ENCODE data around the gene ZACN. TPM values are rescaled to one million over a fixed set of nuclear protein-coding genes. Genes with fewer than 3 reads are reported as not detected.

Gene ZACN
- polyA plus RNA-seq, 2 of the 4 experiments (the other 2 are of a cell fraction): 0.12 to 0.30 TPM

DNA sequence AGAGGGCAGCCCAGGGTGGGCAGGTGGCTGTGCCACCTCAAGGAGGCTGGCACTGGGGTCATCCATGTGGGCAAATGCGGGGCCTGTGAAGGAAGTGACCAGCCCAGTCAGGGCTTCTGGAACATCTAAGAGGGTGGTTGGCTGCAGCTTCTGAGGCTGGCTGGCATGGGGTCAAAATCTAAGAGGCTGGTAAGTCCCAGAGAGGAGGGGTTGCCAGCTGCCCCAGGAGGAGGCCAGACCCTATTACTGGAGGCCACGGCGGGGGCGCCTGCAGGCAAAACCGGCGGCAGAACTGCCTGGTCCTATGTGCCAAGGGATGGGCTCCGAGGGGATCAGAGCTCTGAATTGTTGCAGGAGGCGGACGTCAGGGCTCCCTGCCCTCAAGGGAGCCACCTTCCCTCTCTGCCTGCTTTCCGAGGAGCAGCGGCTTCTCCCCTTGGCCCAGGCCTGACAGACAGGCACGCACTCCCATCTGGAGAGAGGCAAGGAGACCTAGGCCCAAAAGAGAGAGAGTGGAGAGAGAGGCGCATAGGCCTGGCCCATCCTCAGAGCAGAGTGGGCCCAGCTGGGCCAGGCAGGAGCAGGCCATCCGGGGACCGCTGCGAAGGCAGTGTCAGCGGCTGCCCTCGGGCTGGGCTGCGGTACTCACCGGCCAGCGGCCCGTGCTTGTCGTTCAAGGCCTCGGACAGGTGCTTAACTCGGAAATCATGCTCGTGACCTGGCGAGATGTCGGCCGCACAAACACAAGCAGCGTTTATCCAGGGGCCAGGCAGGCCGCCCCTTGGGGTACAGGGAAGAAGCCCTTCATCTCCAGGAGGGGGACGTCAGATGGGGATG is 10.9 kb downstream of the ZACN start (continued):
- TF ChIP-seq MAZ (IDR thresholded peaks at IDR 0.05; ENCODE audit: borderline replicate concordance, low read depth, low read length) (no peak), ZSCAN20 (CRISPR knock-in tag; IDR thresholded peaks at IDR 0.05) (no peak)

GRCh38 chr17:76090517-76091129 is 11.6 kb downstream of the ZACN start:
- H3K9me3 ChIP-seq: no peaks in the 10 kb centered on the region
- no peak for TF ChIP-seq POLR2AphosphoS2 (conservative IDR thresholded peaks at IDR 0.05; ENCODE audit: low read length)
- 91% methylated on average over 16 of the region's 17 CpGs for WGBS (ENCODE audit: missing lambda C conversion rate)
- FAIRE-seq (no peak), ATAC-seq (no peak), DNase-seq (ENCODE audit: low read depth in 1 of 2, low spot score in 1 of 2) (no peak)
- no peak overlapping the region for H3K4me3 ChIP-seq
- H3K4me1 ChIP-seq: no peaks in the 10 kb centered on the region
- H3K4me2 ChIP-seq: no peak overlapping the region
- H3K27ac ChIP-seq: no peak overlapping the region
- CTCF ChIA-PET: interaction anchor here (1.5 kb wide), 1 partner anchor 189 kb away, joined by 4 read pairs; no protein-coding TSS in a partner anchor
- POLR2A ChIA-PET: no interaction called here

GRCh38 chr17:76091526-76092286 is 12.7 kb downstream of the ZACN start:
- DNase-seq (ENCODE audit: low read depth in 1 of 2, low spot score in 1 of 2): no peak
- H3K4me1 ChIP-seq: no peaks in the 10 kb centered on the region
- H3K4me3 ChIP-seq: no peak overlapping the region
- no peak overlapping the region for H3K4me2 ChIP-seq
- no peak for FAIRE-seq
- ATAC-seq: no peak
- no peaks in the 10 kb centered on the region for H3K9me3 ChIP-seq
- ChIA-PET POLR2A (interaction anchor here (0.6 kb wide), 1 partner anchor 306 kb away, joined by 3 read pairs; no protein-coding TSS in a partner anchor), CTCF (interaction anchor here (0.5 to 3.4 kb wide), 7 partner anchors 12 to 188 kb away, joined by 3 to 12 read pairs (median 4); partner anchors contain the start of gene EXOC7)
- TF ChIP-seq ZFP36 (IDR thresholded peaks at IDR 0.05; ENCODE audit: borderline replicate concordance, partially characterized antibody): no peak
- no peak for TF ChIP-seq EP300 (IDR thresholded peaks at IDR 0.05)
- TF ChIP-seq FOSB (CRISPR knock-in tag; IDR thresholded peaks at IDR 0.05): no peak
- TF ChIP-seq NFE2L2 (conservative IDR thresholded peaks at IDR 0.05; ENCODE audit: low read length): no peak
- no peak for TF ChIP-seq EHMT2 (IDR thresholded peaks at IDR 0.05; ENCODE audit: low read depth)
- no peak for TF ChIP-seq POLR2AphosphoS2 (conservative IDR thresholded peaks at IDR 0.05; ENCODE audit: low read length)
- TF ChIP-seq JUN (IDR thresholded peaks at IDR 0.05): no peak
- TF ChIP-seq NR3C1 (IDR thresholded peaks at IDR 0.05): no peak
- TF ChIP-seq, protein P1, sequence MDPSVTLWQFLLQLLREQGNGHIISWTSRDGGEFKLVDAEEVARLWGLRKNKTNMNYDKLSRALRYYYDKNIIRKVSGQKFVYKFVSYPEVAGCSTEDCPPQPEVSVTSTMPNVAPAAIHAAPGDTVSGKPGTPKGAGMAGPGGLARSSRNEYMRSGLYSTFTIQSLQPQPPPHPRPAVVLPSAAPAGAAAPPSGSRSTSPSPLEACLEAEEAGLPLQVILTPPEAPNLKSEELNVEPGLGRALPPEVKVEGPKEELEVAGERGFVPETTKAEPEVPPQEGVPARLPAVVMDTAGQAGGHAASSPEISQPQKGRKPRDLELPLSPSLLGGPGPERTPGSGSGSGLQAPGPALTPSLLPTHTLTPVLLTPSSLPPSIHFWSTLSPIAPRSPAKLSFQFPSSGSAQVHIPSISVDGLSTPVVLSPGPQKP (IDR thresholded peaks at IDR 0.05; ENCODE audit: low read depth, low read length): no peak
- no peak for TF ChIP-seq MYC (IDR thresholded peaks at IDR 0.05; ENCODE audit: borderline replicate concordance, low read length)
- TF ChIP-seq ATOH8 (CRISPR knock-in tag; IDR thresholded peaks at IDR 0.05; ENCODE audit: low read depth): no peak
- 87% methylated on average over 23 of the region's 23 CpGs for WGBS (ENCODE audit: missing lambda C conversion rate)
- no peak overlapping the region for H3K27ac ChIP-seq

DNA sequence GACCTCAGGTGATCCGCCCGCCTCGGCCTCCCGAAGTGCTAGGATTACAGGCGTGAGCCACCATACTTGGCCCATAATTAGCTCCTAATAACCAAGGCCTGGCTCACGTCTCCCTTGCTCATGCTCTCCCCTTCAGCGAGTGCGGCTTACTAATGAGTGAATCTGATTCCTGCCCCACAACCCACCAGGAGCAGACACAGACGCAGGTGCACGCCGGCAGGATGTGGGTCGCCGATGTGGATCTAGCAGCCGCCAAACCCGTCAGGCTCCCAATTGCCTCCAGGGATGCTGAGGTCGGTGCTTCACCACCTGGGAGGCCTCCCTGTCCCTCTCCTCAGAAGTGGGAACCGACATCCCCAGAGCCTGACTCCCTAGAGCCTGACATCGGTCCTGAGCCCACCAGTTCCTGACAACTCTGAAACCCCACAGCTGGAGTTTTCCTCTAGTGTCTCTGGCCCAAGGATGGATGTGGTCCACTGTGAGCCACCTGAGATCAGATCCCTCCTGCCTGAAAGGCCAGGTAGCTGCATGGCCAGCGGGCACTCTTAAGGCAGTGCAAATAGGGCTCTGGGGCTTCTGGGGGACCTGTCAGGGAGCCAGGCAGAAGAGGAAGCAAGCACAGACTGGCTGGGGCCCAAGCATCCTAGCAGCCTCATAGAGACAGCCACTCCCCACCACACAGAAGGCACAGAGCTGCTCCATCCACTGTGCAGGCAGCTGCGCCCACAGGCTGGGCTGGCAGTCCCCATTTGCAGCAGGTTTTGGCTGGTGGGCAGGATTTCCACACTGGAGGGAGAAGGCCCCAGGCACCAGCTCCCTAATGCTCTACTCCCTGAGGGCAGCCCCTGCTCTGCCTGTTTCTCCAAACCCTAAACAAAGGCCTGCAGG is 13.8 kb downstream of the ZACN start:
- Histone ChIP-seq H3K4me2 (no peak overlapping the region), H3K9me3 (no peaks in the 10 kb centered on the region), H3K4me1 (no peaks in the 10 kb centered on the region), H3K27ac (no peak overlapping the region), H3K4me3 (no peak overlapping the region)
- FAIRE-seq: no peak
- CTCF ChIA-PET: interaction anchor here (0.5 to 3.4 kb wide), 12 partner anchors 9 to 188 kb away, joined by 3 to 12 read pairs (median 6); partner anchors contain the start of genes EXOC7, GALR2 and MRPL38
- POLR2A ChIA-PET: no interaction called here
- WGBS (ENCODE audit: missing lambda C conversion rate): 96% methylated on average over 20 of the region's 20 CpGs
- ATAC-seq: no peak
- no peak for DNase-seq (ENCODE audit: low read depth in 1 of 2, low spot score in 1 of 2)
- TF ChIP-seq EP300 (IDR thresholded peaks at IDR 0.05) (no peak), RARB (CRISPR knock-in tag; IDR thresholded peaks at IDR 0.05) (no peak), ESRRA (IDR thresholded peaks at IDR 0.05; ENCODE audit: borderline replicate concordance, low read length) (no peak), RFX5 (IDR thresholded peaks at IDR 0.05) (no peak), ZSCAN20 (CRISPR knock-in tag; IDR thresholded peaks at IDR 0.05) (no peak), MAFK (IDR thresholded peaks at IDR 0.05; ENCODE audit: partially characterized antibody) (no peak), EHF (CRISPR knock-in tag; IDR thresholded peaks at IDR 0.05) (no peak), SMC3 (IDR thresholded peaks at IDR 0.05) (no peak), MAX (IDR thresholded peaks at IDR 0.05) (no peak), HES2 (IDR thresholded peaks at IDR 0.05) (no peak), GATA3 (IDR thresholded peaks at IDR 0.05; ENCODE audit: borderline replicate concordance) (no peak)
- TF ChIP-seq, protein P2, sequence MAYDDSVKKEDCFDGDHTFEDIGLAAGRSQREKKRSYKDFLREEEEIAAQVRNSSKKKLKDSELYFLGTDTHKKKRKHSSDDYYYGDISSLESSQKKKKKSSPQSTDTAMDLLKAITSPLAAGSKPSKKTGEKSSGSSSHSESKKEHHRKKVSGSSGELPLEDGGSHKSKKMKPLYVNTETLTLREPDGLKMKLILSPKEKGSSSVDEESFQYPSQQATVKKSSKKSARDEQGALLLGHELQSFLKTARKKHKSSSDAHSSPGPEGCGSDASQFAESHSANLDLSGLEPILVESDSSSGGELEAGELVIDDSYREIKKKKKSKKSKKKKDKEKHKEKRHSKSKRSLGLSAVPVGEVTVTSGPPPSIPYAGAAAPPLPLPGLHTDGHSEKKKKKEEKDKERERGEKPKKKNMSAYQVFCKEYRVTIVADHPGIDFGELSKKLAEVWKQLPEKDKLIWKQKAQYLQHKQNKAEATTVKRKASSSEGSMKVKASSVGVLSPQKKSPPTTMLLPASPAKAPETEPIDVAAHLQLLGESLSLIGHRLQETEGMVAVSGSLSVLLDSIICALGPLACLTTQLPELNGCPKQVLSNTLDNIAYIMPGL (CRISPR knock-in tag; IDR thresholded peaks at IDR 0.05; ENCODE audit: borderline replicate concordance): no peak
